ENCODE data around the gene EDEM1. TPM values are rescaled to one million over a fixed set of nuclear protein-coding genes. Genes with fewer than 3 reads are reported as not detected.
"Not testable (repeated sequence)": the region's sequence is repeated elsewhere in the genome, so short reads cannot be mapped to it uniquely, and the experiment has no call there.

The EDEM1 gene
- polyA plus RNA-seq, 3 donors: 6.1 to 10.3 (median 8.7) TPM

- 88 to 92% (median 91%) methylated on average over 4 of the region's 4 CpGs for WGBS, 3 donors
- H3K27ac ChIP-seq (ENCODE audit: low read depth, low read length): no peak overlapping the region
These were observed 19.4 kb upstream of the EDEM1 start for GRCh38 chr3:5168110-5168509.

GRCh38 chr3:5169807-5170206 lies 17.7 kb upstream of the EDEM1 start:
- H3K27ac ChIP-seq (ENCODE audit: low read depth, low read length): no peak overlapping the region
- 44 to 57% (median 47%) methylated on average over 2 of the region's 2 CpGs for WGBS, 3 donors

- H3K27ac ChIP-seq (ENCODE audit: low read depth, low read length): no peak overlapping the region
- WGBS, 3 donors: 91 to 97% (median 96%) methylated on average over 5 of the region's 5 CpGs
These were observed 16.5 kb upstream of the EDEM1 start for GRCh38 chr3:5170975-5171374.

GRCh38 chr3:5172018-5172417 lies 15.5 kb upstream of the EDEM1 start:
- H3K27ac ChIP-seq (ENCODE audit: low read depth, low read length): no peak overlapping the region
- 91 to 93% (median 92%) methylated on average over 4 of the region's 4 CpGs for WGBS, 3 donors

GRCh38 chr3:5179036-5179435 lies 8.5 kb upstream of the EDEM1 start:
- not testable (repeated sequence) for H3K27ac ChIP-seq (ENCODE audit: low read depth, low read length)
- WGBS, 3 donors: 91 to 92% (median 92%) methylated on average over 2 of the region's 2 CpGs

GRCh38 chr3:5181469-5182141 lies 5.9 kb upstream of the EDEM1 start:
- H3K27ac ChIP-seq (ENCODE audit: low read depth, low read length): no peak overlapping the region
- 65 to 88% (median 67%) methylated on average over 2 of the region's 2 CpGs for WGBS, 3 donors

GRCh38 chr3:5183714-5184113 lies 3.8 kb upstream of the EDEM1 start:
- not testable (repeated sequence) for H3K27ac ChIP-seq (ENCODE audit: low read depth, low read length)
- WGBS, 3 donors: 73 to 92% (median 82%) methylated on average over 12 of the region's 12 CpGs

- no peak overlapping the region for H3K27ac ChIP-seq (ENCODE audit: low read depth, low read length)
- 44 to 56% (median 44%) methylated on average over 6 of the region's 6 CpGs for WGBS, 3 donors
These were observed 3.0 kb upstream of the EDEM1 start for GRCh38 chr3:5184499-5184898.

- H3K27ac ChIP-seq (ENCODE audit: low read depth, low read length): no peak overlapping the region
- 56 to 76% (median 76%) methylated on average over 5 of the region's 5 CpGs for WGBS, 3 donors
These were observed 2.3 kb upstream of the EDEM1 start for GRCh38 chr3:5185093-5185673.

GRCh38 chr3:5186089-5186857 lies 1.2 kb upstream of the EDEM1 start:
- 26 to 47% (median 42%) methylated on average over 6 of the region's 6 CpGs for WGBS, 3 donors
- no peak overlapping the region for H3K27ac ChIP-seq (ENCODE audit: low read depth, low read length)

- 5 to 6% (median 6%) methylated on average over 8 of the region's 8 CpGs for WGBS, 3 donors
These were observed 700 bp upstream of the EDEM1 start for GRCh38 chr3:5186858-5187155.

GRCh38 chr3:5187920-5188418 lies 462 bp downstream of the EDEM1 start:
- WGBS, 3 donors: 0 to 1% (median 1%) methylated on average over 50 to 66 of the region's 66 CpGs
- H3K27ac ChIP-seq (ENCODE audit: low read depth, low read length): peak overlapping the region; percentile 70

More at GRCh38 chr3:5186858-5187155, 700 bp upstream of the EDEM1 start:
- peak overlapping the region; percentile 70 for H3K27ac ChIP-seq (ENCODE audit: low read depth, low read length)

- peak overlapping the region; percentile 70 for H3K27ac ChIP-seq (ENCODE audit: low read depth, low read length)
- 3 to 4% (median 4%) methylated on average over 19 to 26 of the region's 26 CpGs for WGBS, 3 donors
These were observed 1.1 kb downstream of the EDEM1 start for GRCh38 chr3:5188419-5189221.

- WGBS, 3 donors: 49 to 70% (median 64%) methylated on average over 7 of the region's 7 CpGs
- no peak overlapping the region for H3K27ac ChIP-seq (ENCODE audit: low read depth, low read length)
These were observed 2.8 kb downstream of the EDEM1 start for GRCh38 chr3:5190147-5190791.

GRCh38 chr3:5191555-5192304 lies 4.2 kb downstream of the EDEM1 start:
- no peak overlapping the region for H3K27ac ChIP-seq (ENCODE audit: low read depth, low read length)
- WGBS, 3 donors: 52 to 80% (median 75%) methylated on average over 5 of the region's 5 CpGs

GRCh38 chr3:5192571-5193365 lies 5.3 kb downstream of the EDEM1 start:
- no peak overlapping the region for H3K27ac ChIP-seq (ENCODE audit: low read depth, low read length)
- 87 to 94% (median 90%) methylated on average over 3 of the region's 3 CpGs for WGBS, 3 donors

GRCh38 chr3:5194341-5194740 lies 6.8 kb downstream of the EDEM1 start:
- 61 to 74% (median 67%) methylated on average over 2 of the region's 2 CpGs for WGBS, 3 donors
- H3K27ac ChIP-seq (ENCODE audit: low read depth, low read length): no peak overlapping the region

Measured in adipose tissue (tissue), 3 donors.